D721Med (cell line): ENCODE results near the gene LMX1B.

Source experiments
- DNase-seq: peaks from one replicate; pipeline ENCODE4 v3.0.0; 2011; ENCODE audit warnings: low spot score; ENCODE audit not compliant: insufficient read length
- FAIRE-seq: peaks from 2 replicates; lab custom pipeline; 2011; peaks lifted over from hg19 to GRCh38; lab: Jason Lieb, UNC
- TF ChIP-seq, protein P1 (sequence below): IDR thresholded peaks from 2 replicates; pipeline ENCODE4 v1.5.1; 2012; ENCODE audit warnings: mild to moderate bottlenecking, control low read depth; ENCODE audit not compliant: insufficient read depth; ENCODE audit errors: missing control alignments

LMX1B gene

DNA sequence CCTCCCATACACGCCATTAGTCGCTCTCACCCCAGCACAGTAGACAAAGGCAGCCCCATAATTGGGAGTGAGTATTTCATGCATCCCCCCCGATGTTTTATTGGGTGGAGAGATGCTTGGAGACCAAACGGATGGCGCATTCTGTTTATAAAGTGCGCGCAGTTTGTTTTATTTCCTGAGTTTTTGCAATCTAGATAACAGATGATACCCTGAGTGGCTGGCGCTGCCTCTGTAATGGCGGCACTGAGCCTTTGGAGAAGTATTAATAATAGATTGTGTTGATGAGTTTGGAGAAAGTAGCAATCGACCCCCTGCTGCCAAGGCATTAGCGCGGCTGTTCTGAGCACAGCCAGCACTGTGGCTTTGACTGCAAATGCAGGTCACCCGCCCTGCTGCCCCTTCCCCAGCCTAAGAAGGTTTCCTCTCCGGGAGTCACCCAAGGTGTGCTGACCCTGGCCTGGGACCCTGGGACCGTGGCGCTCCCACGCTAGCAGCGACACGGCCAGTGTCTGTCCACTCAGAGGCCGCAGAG, 74.3 kb downstream of the LMX1B start:
- no peak for DNase-seq
- no peak for FAIRE-seq
- TF ChIP-seq, protein P1, sequence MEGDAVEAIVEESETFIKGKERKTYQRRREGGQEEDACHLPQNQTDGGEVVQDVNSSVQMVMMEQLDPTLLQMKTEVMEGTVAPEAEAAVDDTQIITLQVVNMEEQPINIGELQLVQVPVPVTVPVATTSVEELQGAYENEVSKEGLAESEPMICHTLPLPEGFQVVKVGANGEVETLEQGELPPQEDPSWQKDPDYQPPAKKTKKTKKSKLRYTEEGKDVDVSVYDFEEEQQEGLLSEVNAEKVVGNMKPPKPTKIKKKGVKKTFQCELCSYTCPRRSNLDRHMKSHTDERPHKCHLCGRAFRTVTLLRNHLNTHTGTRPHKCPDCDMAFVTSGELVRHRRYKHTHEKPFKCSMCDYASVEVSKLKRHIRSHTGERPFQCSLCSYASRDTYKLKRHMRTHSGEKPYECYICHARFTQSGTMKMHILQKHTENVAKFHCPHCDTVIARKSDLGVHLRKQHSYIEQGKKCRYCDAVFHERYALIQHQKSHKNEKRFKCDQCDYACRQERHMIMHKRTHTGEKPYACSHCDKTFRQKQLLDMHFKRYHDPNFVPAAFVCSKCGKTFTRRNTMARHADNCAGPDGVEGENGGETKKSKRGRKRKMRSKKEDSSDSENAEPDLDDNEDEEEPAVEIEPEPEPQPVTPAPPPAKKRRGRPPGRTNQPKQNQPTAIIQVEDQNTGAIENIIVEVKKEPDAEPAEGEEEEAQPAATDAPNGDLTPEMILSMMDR, result no peak

DNA sequence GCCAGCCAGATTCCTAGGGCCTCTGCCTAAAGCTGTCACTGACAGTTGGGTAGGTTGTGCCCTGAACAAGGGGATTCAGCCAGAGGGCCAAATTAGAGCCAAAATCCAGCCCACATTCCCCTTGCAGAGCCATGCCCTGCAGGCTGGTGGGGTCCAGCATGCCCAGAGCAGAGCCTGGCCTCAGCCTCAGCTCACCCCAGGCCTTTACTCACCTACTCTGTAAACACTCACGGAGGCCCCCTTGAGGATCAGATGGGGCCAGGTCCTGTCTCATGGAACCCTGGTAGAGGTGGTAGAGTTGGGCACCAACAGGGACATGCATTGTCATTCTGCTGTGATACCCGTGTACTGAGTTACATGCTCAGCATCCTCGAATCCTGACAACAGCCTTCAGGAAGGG, 74.9 kb downstream of the LMX1B start:
- FAIRE-seq (no peak), DNase-seq (no peak)
- TF ChIP-seq, protein P1, result no peak

DNA sequence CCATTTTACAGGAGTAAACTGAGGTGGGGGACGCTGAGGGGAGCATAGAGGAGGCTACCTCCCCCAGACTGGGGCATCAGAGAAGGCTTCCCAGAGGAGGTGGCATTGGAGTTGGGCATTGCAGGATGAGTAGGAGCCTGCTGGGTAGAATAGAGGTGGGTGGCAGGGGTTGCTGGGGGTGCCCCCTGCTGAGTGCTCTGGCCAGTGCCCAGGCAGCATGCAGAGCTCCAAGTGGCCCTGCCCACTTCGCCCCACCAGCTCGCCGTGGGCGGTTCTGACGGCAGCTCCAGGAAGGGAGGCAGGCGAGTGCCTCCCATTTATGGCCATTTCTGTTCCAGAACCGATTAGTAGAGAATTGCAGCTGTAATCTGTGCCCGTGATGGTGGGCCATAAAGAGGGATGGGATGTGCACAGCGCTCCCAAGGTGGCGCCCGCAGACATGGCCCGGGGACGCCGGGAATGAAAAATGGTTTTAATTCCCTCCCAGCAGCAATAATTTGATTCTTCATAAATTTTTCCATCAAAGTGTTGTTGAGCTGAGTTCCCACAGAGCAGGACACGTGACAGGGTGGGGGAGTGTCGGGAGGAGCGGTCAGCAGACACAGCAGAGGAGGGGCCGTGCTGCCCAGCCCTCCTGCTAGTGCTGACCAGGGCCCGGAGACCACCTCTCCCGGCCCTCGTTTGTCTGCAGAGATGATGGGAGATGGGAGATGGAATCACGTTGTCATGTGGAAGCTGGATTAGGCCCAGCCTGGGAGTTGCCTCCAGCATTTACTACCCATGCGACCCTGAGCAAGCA, 75.5 kb downstream of the LMX1B start:
- FAIRE-seq (no peak), DNase-seq (no peak)
- TF ChIP-seq, protein P1, result no peak

DNA sequence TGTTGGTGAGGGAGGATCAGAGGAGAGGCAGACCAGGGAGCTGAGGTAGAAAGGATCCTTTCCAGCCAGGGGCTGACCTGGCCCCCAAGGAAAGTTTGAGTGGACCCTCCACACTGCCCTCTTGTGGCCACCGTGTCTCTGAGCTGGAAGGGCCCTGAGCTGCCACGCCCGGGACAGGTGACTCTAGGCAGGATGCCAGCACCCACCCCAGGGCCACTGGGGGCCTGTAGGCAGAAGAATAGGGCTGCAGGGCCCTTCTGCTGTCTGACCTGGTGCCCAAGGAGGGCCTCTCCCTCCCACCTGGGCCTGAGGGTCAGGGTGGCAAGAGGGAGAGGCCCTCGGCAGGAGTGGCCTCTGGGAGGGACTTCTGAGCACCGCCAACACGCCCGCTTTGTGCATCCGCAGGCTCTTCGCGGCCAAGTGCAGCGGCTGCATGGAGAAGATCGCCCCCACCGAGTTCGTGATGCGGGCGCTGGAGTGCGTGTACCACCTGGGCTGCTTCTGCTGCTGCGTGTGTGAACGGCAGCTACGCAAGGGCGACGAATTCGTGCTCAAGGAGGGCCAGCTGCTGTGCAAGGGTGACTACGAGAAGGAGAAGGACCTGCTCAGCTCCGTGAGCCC, 76.8 kb downstream of the LMX1B start:
- TF ChIP-seq, protein P1, result peak; percentile 59
- DNase-seq, result peak; percentile 78
- no peak for FAIRE-seq

DNA sequence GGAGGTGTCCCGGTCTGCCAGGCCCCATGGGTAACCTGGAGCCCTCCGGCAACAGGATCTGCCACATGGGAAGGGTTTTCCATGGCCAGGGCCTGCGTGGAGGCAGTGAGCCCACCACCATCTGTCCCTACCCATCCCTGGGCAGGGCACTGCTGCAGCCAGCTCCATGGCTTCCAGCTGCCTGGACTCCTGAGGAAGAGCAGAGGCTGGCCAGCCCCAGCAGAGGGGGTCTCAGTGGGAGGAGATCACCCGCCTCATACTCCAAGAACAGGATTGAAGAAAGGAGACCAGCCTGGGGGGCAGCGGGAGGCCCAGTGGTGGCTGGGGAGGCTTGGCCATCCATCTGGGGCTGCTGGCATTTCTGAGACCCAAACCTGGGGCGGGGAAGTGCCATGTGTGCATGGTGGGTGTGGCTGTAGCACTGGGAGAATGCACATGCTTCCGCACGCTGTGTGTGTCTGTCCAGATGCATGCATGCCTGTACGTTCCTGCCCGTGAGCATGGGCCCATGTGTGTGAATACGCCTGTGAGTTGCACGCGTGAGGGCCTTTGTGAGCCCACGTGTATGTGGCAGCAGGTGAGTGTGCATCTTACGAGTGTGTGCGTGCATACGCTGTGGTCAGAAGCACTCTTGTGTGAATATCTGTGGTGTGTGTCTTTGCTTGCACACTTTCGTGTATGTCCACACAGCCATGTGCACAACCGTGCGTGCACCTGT, 78.5 kb downstream of the LMX1B start:
- FAIRE-seq, result no peak
- TF ChIP-seq, protein P1, result no peak
- no peak for DNase-seq

DNA sequence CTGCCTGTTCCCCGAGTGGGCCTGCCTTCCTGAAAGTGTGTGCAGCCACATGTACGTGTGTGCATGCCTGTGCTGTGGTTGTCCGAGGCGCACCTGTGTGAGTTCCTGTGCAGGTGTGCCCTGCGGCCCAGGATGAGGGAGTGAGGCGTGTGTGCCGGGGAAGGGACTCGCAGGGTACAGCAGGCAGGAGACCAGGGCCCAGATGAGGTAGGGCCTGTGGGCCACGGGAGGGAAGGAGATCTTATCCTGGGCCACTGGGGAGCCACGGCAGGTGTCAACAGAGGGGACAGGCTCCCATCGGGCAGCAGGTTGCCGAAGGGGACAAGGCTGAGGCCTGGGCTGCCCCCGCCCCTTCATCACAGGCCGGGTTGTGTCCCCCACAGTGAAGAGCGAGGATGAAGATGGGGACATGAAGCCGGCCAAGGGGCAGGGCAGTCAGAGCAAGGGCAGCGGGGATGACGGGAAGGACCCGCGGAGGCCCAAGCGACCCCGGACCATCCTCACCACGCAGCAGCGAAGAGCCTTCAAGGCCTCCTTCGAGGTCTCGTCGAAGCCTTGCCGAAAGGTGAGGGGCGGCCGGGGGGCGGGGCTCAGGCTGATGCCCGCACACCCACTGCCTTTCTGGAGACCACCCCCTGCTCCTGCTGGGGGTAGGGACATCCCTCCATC, 79.2 kb downstream of the LMX1B start:
- no peak for FAIRE-seq
- TF ChIP-seq, protein P1, result no peak
- no peak for DNase-seq
